Raji (cell line): ENCODE data around the gene MTURN.

ENCODE experiments used
- POLR2A ChIP-seq: IDR thresholded peaks from 2 replicates; pipeline ENCODE4 v1.6.1; 2011; ENCODE audit warnings: low read depth, low read length, control low read depth; ENCODE audit not compliant: insufficient read depth

MTURN gene

GRCh38 chr7:30119890-30120577 is 14.8 kb upstream of the MTURN start:
- no peak for TF ChIP-seq POLR2A

GRCh38 chr7:30133736-30134610 is 813 bp upstream of the MTURN start:
- TF ChIP-seq POLR2A: 0 out of 2 replicates have a peak, but pooled peaks have one; percentile 19

GRCh38 chr7:30135301-30136116 is 723 bp downstream of the MTURN start:
- no peak for TF ChIP-seq POLR2A

- no peak for TF ChIP-seq POLR2A
Observed at GRCh38 chr7:30136117-30136731, 1.4 kb downstream of the MTURN start.

- no peak for TF ChIP-seq POLR2A
Observed at GRCh38 chr7:30136743-30137485, 2.1 kb downstream of the MTURN start.

GRCh38 chr7:30139836-30140384 is 5.1 kb downstream of the MTURN start:
- TF ChIP-seq POLR2A: no peak

- no peak for TF ChIP-seq POLR2A
Observed at GRCh38 chr7:30140456-30140855, 5.7 kb downstream of the MTURN start.

- no peak for TF ChIP-seq POLR2A
Observed at GRCh38 chr7:30142710-30143109, 7.9 kb downstream of the MTURN start.

GRCh38 chr7:30143748-30144251 is 9.0 kb downstream of the MTURN start:
- TF ChIP-seq POLR2A: no peak

- no peak for TF ChIP-seq POLR2A
Observed at GRCh38 chr7:30144657-30145306, 10.0 kb downstream of the MTURN start.

GRCh38 chr7:30145426-30145970 is 10.7 kb downstream of the MTURN start:
- TF ChIP-seq POLR2A: no peak

- no peak for TF ChIP-seq POLR2A
Observed at GRCh38 chr7:30146127-30146612, 11.4 kb downstream of the MTURN start.

- TF ChIP-seq POLR2A: no peak
Observed at GRCh38 chr7:30147223-30147622, 12.4 kb downstream of the MTURN start.

GRCh38 chr7:30147785-30148184 is 13.0 kb downstream of the MTURN start:
- TF ChIP-seq POLR2A: no peak
